ENCODE measurements around the gene EMP2. TPM values are rescaled to one million over a fixed set of nuclear protein-coding genes. Genes with fewer than 3 reads are reported as not detected.
A peak's percentile ranks its signal among the peaks of the same experiment; 100 is the strongest.

Gene EMP2
- polyA plus RNA-seq, 1 experiment: 57.8 TPM

GRCh38 chr16:10525214-10525825 is 55.1 kb downstream of the EMP2 start:
- DNase-seq (ENCODE audit: low read depth): no peak
- no peaks in the 10 kb centered on the region for H3K27me3 ChIP-seq (ENCODE audit: control insufficient read depth, insufficient read depth, low read length)
- ChIA-PET POLR2A (no interaction called here), CTCF (interaction anchor here (0.6 to 6.4 kb wide), 4 partner anchors 16 to 222 kb away, joined by 3 to 73 read pairs (median 4); no protein-coding TSS in a partner anchor)
- H3K4me3 ChIP-seq (ENCODE audit: low read depth, low read length): no peak overlapping the region
- TF ChIP-seq CTCF (IDR thresholded peaks at IDR 0.05; ENCODE audit: insufficient read depth, low read depth, low read length): no peak
- H3K36me3 ChIP-seq (ENCODE audit: control insufficient read depth, insufficient read depth, low read length): 0 out of 2 replicates have a peak, but pooled peaks cover 1% of the 10 kb centered on the region

GRCh38 chr16:10522966-10523365 is 57.4 kb downstream of the EMP2 start:
- no peak for DNase-seq (ENCODE audit: low read depth)

DNA sequence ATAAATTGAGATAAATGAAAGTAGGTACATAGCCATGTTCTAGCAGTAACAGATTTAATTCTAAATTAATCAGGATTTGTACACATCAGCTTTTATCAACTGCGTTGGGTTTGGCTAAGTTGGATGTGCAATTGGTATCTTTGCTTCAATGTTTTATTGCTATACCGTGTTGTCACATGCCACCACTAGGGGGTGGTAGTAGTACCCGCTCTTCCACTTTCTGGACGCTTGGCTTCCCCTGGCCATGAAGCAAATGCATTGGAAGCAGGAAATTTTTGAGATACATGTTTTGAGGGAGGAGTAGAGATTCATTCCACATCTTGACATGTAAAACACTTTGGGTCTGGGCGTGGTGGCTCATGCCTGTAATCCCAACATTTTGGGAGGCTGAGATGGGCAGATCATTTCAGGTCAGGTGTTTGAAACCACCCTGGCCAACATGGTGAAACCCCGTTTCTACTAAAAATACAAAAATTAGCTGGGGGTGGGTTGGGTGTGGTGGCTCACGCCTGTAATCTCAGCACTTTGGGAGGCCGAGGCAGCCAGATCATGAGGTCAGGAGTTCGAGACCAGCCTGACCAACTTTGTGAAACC is 58.6 kb downstream of the EMP2 start:
- CTCF ChIA-PET: interaction anchor here (0.6 to 6.4 kb wide), 23 partner anchors 8 to 409 kb away, joined by 3 to 73 read pairs (median 5); partner anchors contain the start of genes EMP2 and NUBP1
- TF ChIP-seq CTCF (IDR thresholded peaks at IDR 0.05; ENCODE audit: insufficient read depth, low read depth, low read length): peak; percentile 87
- no peak for DNase-seq (ENCODE audit: low read depth)
- Histone ChIP-seq H3K27me3 (ENCODE audit: control insufficient read depth, insufficient read depth, low read length) (no peaks in the 10 kb centered on the region), H3K36me3 (ENCODE audit: control insufficient read depth, insufficient read depth, low read length) (0 out of 2 replicates have a peak, but pooled peaks cover 1% of the 10 kb centered on the region), H3K4me3 (ENCODE audit: low read depth, low read length) (no peak overlapping the region)
- POLR2A ChIA-PET: no interaction called here

More at GRCh38 chr16:10522966-10523365, 57.4 kb downstream of the EMP2 start:
- TF ChIP-seq CTCF (IDR thresholded peaks at IDR 0.05; ENCODE audit: insufficient read depth, low read depth, low read length): no peak
- Histone ChIP-seq H3K4me3 (ENCODE audit: low read depth, low read length) (no peak overlapping the region), H3K27me3 (ENCODE audit: control insufficient read depth, insufficient read depth, low read length) (no peaks in the 10 kb centered on the region), H3K36me3 (ENCODE audit: control insufficient read depth, insufficient read depth, low read length) (0 out of 2 replicates have a peak, but pooled peaks cover 1% of the 10 kb centered on the region)
- ChIA-PET POLR2A (no interaction called here), CTCF (interaction anchor here (0.7 to 6.4 kb wide), 6 partner anchors 9 to 395 kb away, joined by 3 to 73 read pairs (median 10); no protein-coding TSS in a partner anchor)

DNA sequence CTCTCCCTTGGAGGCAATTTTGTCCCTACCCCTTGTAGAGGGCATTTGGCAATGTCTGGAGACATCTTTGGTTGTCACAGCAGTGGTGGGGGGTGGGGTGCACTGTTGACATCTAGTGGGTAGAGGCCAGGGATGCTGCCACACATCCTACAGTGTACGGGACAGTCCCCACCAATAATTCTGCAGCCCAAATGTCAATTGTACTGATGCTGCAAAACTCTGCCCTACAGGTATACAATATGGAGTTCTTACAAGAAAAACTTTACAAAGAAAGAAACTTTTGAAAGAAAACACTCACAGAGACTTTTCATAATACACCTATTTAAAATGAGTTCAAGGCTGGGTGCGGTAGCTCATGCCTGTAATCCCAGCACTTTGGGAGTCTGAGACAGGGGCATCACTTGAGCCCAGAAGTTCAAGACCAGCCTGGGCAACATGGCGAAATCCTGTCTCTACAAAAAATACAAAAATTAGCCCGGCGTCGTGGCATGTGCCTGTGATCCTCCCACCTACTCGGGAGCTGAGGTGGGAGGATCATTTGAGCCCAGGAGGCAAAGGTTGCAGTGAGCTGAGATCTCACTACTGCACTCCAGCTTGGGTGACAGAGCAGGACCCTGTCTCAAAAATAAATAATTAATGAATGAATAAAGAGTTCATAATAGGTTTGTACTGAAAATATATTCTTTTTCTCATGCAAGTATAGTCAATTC is 59.4 kb downstream of the EMP2 start:
- 0 out of 2 replicates have a peak, but pooled peaks cover 1% of the 10 kb centered on the region for H3K36me3 ChIP-seq (ENCODE audit: control insufficient read depth, insufficient read depth, low read length)
- ChIA-PET CTCF (interaction anchor here (0.6 to 6.4 kb wide), 16 partner anchors 9 to 410 kb away, joined by 3 to 73 read pairs (median 4); partner anchors contain the start of genes EMP2 and NUBP1), POLR2A (no interaction called here)
- no peak for DNase-seq (ENCODE audit: low read depth)
- TF ChIP-seq CTCF (IDR thresholded peaks at IDR 0.05; ENCODE audit: insufficient read depth, low read depth, low read length): no peak
- H3K27me3 ChIP-seq (ENCODE audit: control insufficient read depth, insufficient read depth, low read length): no peaks in the 10 kb centered on the region
- H3K4me3 ChIP-seq (ENCODE audit: low read depth, low read length): no peak overlapping the region

Data from BJ (cell line).